DOHH2 (cell line): ENCODE data around the gene SGPL1.

Experiments
- EZH2phosphoT487 ChIP-seq: fragments of 200-600 bp; sonication (generic); IDR thresholded peaks from 2 replicates; pipeline ENCODE4 v1.6.1; 2017; ENCODE audit warnings: borderline replicate concordance, mild to moderate bottlenecking, antibody characterized with exemption, low read length, moderate library complexity, mixed read lengths
- TF ChIP-seq, protein P1 (sequence below): fragments of 200-600 bp; sonication (generic); IDR thresholded peaks from one replicate; pipeline ENCODE4 v1.5.1; 2014; ENCODE audit warnings: antibody characterized with exemption, mild to moderate bottlenecking, low read depth, low read length; ENCODE audit not compliant: poor library complexity, severe bottlenecking

GRCh38 chr10:70776455-70777005, 39.2 kb upstream of the SGPL1 start:
- TF ChIP-seq, protein P1, sequence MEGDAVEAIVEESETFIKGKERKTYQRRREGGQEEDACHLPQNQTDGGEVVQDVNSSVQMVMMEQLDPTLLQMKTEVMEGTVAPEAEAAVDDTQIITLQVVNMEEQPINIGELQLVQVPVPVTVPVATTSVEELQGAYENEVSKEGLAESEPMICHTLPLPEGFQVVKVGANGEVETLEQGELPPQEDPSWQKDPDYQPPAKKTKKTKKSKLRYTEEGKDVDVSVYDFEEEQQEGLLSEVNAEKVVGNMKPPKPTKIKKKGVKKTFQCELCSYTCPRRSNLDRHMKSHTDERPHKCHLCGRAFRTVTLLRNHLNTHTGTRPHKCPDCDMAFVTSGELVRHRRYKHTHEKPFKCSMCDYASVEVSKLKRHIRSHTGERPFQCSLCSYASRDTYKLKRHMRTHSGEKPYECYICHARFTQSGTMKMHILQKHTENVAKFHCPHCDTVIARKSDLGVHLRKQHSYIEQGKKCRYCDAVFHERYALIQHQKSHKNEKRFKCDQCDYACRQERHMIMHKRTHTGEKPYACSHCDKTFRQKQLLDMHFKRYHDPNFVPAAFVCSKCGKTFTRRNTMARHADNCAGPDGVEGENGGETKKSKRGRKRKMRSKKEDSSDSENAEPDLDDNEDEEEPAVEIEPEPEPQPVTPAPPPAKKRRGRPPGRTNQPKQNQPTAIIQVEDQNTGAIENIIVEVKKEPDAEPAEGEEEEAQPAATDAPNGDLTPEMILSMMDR: no peak
- no peak for TF ChIP-seq EZH2phosphoT487
